Adipocyte (in vitro differentiated cells): Measurements from ENCODE around the gene ATP5MG.
"Not testable (repeated sequence)": the region's sequence is repeated elsewhere in the genome, so short reads cannot be mapped to it uniquely, and the experiment has no call there.

Experiments
- DNase-seq: peaks from one replicate; pipeline ENCODE4 v3.0.0-alpha.2; 2015; ENCODE audit warnings: low read depth
- H3K27me3 ChIP-seq: replicated peaks from 2 replicates; pipeline ENCODE4 v1.7.0; 2013; ENCODE audit warnings: mild to moderate bottlenecking, low read length, moderate library complexity; ENCODE audit not compliant: control insufficient read depth, insufficient read depth
- H3K36me3 ChIP-seq: 2 replicates; pipeline ENCODE4 v1.7.0; 2013; ENCODE audit warnings: low read length, mild to moderate bottlenecking, moderate library complexity; ENCODE audit not compliant: control insufficient read depth, insufficient read depth, severe bottlenecking
- H3K4me1 ChIP-seq: 2 replicates; pipeline ENCODE4 v1.7.0; 2013; ENCODE audit warnings: mild to moderate bottlenecking, low read length, moderate library complexity; ENCODE audit not compliant: control insufficient read depth, insufficient read depth
- H3K4me3 ChIP-seq: 2 replicates; pipeline ENCODE4 v1.7.0; 2013; ENCODE audit warnings: mild to moderate bottlenecking, low read length, moderate library complexity
- H3K9ac ChIP-seq: 2 replicates; pipeline ENCODE4 v1.7.0; 2013; ENCODE audit warnings: mild to moderate bottlenecking, low read length, moderate library complexity
- H3K9me3 ChIP-seq: 2 replicates; pipeline ENCODE4 v1.7.0; 2013; ENCODE audit warnings: mild to moderate bottlenecking, low read length, moderate library complexity; ENCODE audit not compliant: control insufficient read depth

ATP5MG gene

DNA sequence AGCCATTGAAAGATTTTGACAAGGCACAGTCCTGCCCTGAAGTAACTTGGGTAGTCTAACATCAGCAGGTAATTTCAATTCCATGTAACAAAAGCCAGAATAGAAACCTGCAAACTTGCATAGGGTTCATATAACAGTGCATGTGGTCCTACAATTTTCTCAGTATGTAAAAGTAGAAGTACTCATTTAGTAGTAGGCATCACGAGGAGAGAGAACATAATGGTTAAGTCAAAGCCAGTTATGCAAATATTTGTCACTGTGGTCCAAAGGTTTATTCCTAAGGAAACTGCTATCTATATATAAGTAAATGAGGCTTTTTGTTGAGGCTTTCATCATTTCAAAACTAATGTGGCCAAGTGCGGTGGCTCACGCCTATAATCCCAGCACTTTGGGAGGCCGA lies 10.1 kb downstream of the ATP5MG start:
- Histone ChIP-seq H3K4me3 (no peak overlapping the region), H3K9me3 (no peaks in the 10 kb centered on the region), H3K27me3 (no peaks in the 10 kb centered on the region), H3K36me3 (peaks cover 32% of the 10 kb centered on the region), H3K9ac (no peak overlapping the region), H3K4me1 (peaks cover 9% of the 10 kb centered on the region)
- no peak for DNase-seq

DNA sequence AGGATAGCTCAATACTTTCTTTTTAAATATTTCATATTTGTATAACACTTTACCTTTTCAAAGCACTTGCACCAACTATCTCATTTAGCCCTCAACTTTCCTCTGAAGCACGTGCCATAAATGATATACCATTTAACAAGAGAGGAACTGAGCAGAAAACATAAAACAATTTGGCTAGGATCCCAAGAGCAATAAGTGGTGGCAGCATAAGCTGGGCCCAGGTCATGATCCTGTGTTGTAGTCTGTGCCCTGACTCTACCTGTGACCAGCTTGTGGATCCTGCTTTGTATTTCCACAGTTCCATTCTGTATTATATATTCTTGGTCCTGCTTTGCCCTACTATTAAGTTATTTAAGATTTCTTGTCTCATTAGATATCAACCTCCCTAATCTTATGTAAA lies 11.5 kb downstream of the ATP5MG start:
- no peaks in the 10 kb centered on the region for H3K9me3 ChIP-seq
- no peak overlapping the region for H3K4me3 ChIP-seq
- H3K27me3 ChIP-seq, result no peaks in the 10 kb centered on the region
- peaks cover 9% of the 10 kb centered on the region for H3K4me1 ChIP-seq
- peaks cover 19% of the 10 kb centered on the region for H3K36me3 ChIP-seq
- DNase-seq, result no peak
- no peak overlapping the region for H3K9ac ChIP-seq

DNA sequence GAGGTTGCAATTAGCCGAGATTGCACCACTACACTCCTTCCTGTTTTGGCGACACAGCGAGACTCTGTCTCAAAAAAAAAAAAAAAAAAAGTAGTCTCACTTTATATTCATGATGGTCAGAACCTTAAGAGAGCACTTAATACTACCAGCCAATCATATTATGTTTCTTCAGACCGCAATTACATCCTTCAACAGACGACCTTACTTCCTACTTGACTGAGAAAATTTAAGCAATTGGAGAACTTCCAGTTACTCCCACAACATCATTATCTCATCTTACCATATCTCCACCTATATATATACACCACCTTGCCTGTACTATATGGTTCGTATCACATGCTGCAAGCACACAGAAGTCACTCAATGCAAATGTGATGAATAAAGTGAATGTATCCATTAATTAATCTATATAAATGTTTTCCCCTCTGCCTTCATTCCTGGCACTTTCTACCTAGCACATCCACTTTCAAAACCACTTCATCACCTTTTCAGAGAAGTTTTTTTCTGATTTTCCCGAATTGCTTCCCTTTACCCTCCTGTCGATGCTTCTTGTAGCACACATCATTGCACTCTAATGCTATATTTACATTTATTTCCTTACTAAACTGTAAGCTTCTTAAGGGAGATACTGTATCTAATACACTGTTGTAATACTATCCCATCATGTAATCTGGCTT lies 13.8 kb downstream of the ATP5MG start:
- Histone ChIP-seq H3K9me3 (no peaks in the 10 kb centered on the region), H3K36me3 (no peaks in the 10 kb centered on the region), H3K9ac (peak overlapping the region; percentile 32), H3K27me3 (no peaks in the 10 kb centered on the region), H3K4me1 (peaks cover 10% of the 10 kb centered on the region), H3K4me3 (no peak overlapping the region)
- DNase-seq, result no peak

DNA sequence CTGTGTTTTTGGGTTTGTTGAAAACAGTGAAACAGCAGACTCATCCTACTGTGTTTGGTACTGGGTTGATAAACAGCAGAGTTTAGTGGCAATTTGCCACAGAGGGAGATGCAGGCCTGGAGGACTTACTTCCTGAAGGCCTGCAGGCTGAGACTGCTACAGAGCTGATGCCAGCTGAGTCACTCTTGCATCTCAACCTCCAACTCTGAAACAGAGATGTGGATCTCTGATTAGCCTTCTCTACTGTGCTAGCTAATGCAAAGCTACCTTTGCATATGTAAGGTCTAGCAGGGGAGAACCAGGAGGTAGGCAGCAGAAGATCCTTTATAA lies 14.3 kb downstream of the ATP5MG start:
- Histone ChIP-seq H3K9me3 (no peaks in the 10 kb centered on the region), H3K9ac (peak overlapping the region; percentile 32), H3K4me1 (peaks cover 13% of the 10 kb centered on the region), H3K27me3 (no peaks in the 10 kb centered on the region), H3K4me3 (no peak overlapping the region), H3K36me3 (no peaks in the 10 kb centered on the region)
- peak; percentile 92 for DNase-seq

DNA sequence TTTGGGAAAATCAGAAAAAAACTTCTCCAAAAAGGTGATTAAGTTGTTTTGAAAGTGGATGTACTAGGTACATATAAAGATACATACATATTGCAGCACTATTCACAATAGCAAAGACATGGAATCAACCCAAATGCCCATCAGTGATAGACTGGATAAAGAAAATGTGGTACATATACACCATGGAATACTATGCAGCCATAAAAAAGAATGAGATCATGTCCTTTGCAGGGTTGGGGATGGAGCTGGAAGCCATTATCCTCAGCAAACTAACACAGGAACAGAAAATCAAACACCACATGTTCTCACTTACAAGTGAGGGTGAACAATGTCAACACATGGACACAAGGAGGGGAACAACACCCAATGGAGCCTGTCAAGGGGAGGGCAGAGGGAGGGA lies 15.5 kb downstream of the ATP5MG start:
- H3K36me3 ChIP-seq, H3K4me3 ChIP-seq, H3K9me3 ChIP-seq, H3K27me3 ChIP-seq, DNase-seq, H3K9ac ChIP-seq: not testable (repeated sequence)
- peaks cover 13% of the 10 kb centered on the region for H3K4me1 ChIP-seq

DNA sequence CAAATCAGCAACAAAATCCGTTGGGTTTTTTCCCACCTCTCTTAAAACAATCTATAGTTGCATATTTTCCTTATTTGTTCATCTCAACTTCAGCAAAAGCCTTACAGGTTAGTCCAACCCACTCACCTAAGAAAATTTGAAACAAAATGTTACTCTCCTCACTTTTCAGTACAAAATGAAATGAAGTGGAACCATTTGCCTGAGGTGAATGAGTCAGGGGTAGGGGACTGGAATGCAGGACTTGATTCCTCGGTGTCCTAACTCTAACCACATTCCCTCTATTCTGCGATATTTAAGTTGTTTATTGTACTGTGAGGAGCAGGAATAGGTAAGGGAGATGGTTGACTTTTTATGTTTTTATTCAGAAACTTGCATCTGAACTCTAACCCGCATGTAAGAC lies 16.4 kb downstream of the ATP5MG start:
- H3K4me3 ChIP-seq, result no peak overlapping the region
- no peak overlapping the region for H3K9ac ChIP-seq
- H3K9me3 ChIP-seq, result no peaks in the 10 kb centered on the region
- no peaks in the 10 kb centered on the region for H3K27me3 ChIP-seq
- no peaks in the 10 kb centered on the region for H3K36me3 ChIP-seq
- H3K4me1 ChIP-seq, result peaks cover 13% of the 10 kb centered on the region
- DNase-seq, result no peak

DNA sequence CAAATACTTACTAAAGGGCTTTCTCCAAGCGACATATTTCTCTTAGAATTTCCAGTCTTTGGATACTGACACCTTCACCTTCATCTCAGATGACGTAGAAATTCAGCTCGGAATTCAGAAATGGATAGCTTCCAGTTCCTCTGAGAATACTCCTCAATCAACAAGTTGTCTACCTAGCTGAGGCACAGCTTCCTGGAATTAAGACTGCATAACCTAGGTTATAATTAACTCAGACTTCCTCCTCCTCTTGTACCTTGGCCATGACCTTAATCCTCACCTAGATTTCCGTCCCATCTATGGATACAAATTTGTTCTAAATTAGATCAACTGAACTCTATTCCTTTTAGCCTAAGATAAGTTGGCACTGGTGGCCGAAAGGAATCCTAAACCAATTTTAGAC lies 17.4 kb downstream of the ATP5MG start:
- peaks cover 13% of the 10 kb centered on the region for H3K4me1 ChIP-seq
- H3K27me3 ChIP-seq, result no peaks in the 10 kb centered on the region
- DNase-seq, result no peak
- H3K36me3 ChIP-seq, result no peaks in the 10 kb centered on the region
- H3K9me3 ChIP-seq, result no peaks in the 10 kb centered on the region
- H3K9ac ChIP-seq, result no peak overlapping the region
- no peak overlapping the region for H3K4me3 ChIP-seq

DNA sequence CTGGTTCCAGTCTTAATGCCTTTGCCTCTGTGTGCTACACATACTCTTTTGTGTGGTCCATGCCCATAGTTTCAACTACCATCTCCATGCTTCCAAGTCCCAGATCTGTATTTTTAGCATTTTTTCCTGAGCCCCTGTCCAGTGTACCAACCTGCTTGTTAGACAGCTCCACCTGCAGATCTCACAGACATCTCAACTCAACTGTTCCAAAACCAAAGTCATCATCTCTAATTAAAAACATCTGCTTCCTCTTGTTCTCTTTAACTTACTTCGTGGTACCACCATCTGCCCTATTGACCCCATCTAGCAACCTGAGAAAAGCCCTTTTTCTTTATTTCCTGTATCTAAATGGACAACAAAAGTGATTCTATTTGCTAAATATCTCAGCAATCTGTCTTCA lies 26.3 kb downstream of the ATP5MG start:
- Histone ChIP-seq H3K9me3 (no peaks in the 10 kb centered on the region), H3K9ac (no peak overlapping the region), H3K36me3 (no peaks in the 10 kb centered on the region), H3K27me3 (peaks cover 3% of the 10 kb centered on the region), H3K4me3 (no peak overlapping the region), H3K4me1 (no peaks in the 10 kb centered on the region)
- DNase-seq, result no peak

DNA sequence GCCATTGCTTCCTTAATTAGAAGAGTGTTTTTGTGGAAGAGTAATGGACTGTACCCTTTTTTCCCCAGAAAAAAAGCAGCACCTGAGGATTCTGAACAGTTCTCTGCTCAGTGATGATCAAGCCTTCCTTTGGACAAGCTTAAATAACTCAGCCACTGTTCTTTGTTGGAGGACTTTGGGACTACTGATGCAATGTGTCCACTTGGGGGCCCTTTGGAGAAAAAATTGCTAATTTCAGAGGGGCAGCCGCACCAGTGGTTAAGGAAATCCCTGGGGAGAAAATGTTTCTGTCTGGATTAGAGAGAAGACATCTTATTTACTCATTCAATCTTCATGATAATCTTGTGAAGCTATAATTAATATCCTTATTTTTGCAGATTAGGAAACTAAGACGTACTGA lies 29.6 kb downstream of the ATP5MG start:
- Histone ChIP-seq H3K9me3 (no peaks in the 10 kb centered on the region), H3K4me3 (no peak overlapping the region)
- DNase-seq, result no peak

DNA sequence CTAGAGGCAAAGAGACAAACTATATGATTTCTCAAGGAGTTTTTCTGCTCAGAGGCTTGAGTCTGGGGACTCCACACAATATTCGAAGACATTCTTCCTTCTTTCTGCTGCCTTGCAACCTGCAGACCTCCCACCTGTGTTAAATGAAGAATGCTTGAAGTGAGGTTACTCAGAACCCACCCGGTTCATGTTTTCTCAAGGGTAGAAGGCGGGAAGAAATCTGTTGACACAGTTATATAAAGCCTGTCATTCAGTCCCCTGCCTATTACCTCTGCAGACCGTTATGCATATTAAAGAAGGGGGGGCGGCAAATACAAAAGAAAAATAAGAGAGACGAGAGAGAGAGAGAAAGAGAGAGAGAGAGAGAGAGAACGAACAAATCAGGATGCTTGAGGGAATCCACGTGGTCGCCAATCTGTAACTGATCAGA lies 32.7 kb downstream of the ATP5MG start:
- Histone ChIP-seq H3K9ac (peak overlapping the region; percentile 87), H3K36me3 (no peaks in the 10 kb centered on the region), H3K4me3 (peak overlapping the region; percentile 87), H3K27me3 (no peaks in the 10 kb centered on the region), H3K4me1 (peaks cover 16% of the 10 kb centered on the region), H3K9me3 (no peaks in the 10 kb centered on the region)
- DNase-seq, result no peak

More for the DNA sequence above, 29.6 kb downstream of the ATP5MG start:
- Histone ChIP-seq H3K36me3 (no peaks in the 10 kb centered on the region), H3K4me1 (peaks cover 11% of the 10 kb centered on the region), H3K27me3 (peaks cover 3% of the 10 kb centered on the region), H3K9ac (no peak overlapping the region)

DNA sequence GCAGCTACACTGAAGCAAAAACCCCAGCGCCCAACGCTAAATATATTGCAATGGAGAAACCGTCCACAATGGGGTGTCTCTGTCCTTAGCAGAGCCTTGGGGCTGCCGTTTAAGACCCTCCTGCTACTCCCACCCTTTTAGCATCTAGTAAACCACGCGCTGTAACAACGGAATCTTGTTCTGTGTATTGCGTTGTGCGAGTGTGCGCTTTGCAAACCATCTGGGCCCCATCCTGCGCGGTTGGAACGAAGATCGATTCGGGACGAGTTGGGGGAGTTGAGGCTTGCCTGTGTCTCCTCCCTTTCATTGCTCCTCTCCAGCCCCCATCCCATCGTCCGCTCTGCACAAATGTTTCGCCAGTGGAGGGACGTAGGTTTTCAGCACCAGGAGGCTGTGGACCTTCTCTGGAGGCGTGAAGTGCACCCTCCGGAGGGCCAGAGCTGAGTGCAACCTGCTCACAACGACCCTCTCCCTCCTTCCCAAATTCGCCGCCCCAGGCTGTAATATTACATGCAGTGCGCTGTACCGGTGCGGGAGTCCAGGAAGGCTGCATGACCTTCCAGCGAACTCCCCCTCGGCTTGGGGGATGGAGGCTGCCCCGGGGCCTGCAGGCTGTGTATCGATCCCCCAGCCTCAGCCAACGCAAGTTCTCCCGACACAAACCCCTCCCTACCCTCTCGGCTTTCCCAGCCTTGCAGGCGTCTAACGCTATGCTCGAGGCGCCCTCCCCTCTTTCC lies 33.3 kb downstream of the ATP5MG start:
- H3K9me3 ChIP-seq, result no peaks in the 10 kb centered on the region
- peak; percentile 68 for DNase-seq
- peak overlapping the region; percentile 87 for H3K4me3 ChIP-seq
- H3K4me1 ChIP-seq, result peaks cover 21% of the 10 kb centered on the region
- H3K9ac ChIP-seq, result peak overlapping the region; percentile 87
- H3K27me3 ChIP-seq, result no peaks in the 10 kb centered on the region
- no peaks in the 10 kb centered on the region for H3K36me3 ChIP-seq
